ENCODE measurements around the gene TMEM204.

The TMEM204 gene

GRCh38 chr16:1506494-1507213, 26.8 kb upstream of the TMEM204 start:
- Histone ChIP-seq H3K27me3 (replicated peaks; ENCODE audit: control insufficient read depth, insufficient read depth, low read length) (no peaks in the 10 kb centered on the region), H3K4me3 (replicated peaks; ENCODE audit: low read depth, low read length) (no peak overlapping the region), H3K36me3 (ENCODE audit: control insufficient read depth, insufficient read depth, low read length) (peaks cover 22% of the 10 kb centered on the region)
- no peak for DNase-seq (ENCODE audit: extremely low read depth, insufficient read length)
- TF ChIP-seq, protein P1, sequence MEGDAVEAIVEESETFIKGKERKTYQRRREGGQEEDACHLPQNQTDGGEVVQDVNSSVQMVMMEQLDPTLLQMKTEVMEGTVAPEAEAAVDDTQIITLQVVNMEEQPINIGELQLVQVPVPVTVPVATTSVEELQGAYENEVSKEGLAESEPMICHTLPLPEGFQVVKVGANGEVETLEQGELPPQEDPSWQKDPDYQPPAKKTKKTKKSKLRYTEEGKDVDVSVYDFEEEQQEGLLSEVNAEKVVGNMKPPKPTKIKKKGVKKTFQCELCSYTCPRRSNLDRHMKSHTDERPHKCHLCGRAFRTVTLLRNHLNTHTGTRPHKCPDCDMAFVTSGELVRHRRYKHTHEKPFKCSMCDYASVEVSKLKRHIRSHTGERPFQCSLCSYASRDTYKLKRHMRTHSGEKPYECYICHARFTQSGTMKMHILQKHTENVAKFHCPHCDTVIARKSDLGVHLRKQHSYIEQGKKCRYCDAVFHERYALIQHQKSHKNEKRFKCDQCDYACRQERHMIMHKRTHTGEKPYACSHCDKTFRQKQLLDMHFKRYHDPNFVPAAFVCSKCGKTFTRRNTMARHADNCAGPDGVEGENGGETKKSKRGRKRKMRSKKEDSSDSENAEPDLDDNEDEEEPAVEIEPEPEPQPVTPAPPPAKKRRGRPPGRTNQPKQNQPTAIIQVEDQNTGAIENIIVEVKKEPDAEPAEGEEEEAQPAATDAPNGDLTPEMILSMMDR (IDR thresholded peaks at IDR 0.05; ENCODE audit: insufficient read depth, low read length, poor library complexity, severe bottlenecking) = no peak

- DNase-seq (ENCODE audit: extremely low read depth, insufficient read length) = no peak
- H3K36me3 ChIP-seq (ENCODE audit: control insufficient read depth, insufficient read depth, low read length) = peaks cover 10% of the 10 kb centered on the region
- TF ChIP-seq, protein P1 (IDR thresholded peaks at IDR 0.05; ENCODE audit: insufficient read depth, low read length, poor library complexity, severe bottlenecking) = no peak
- H3K4me3 ChIP-seq (replicated peaks; ENCODE audit: low read depth, low read length) = no peak overlapping the region
- H3K27me3 ChIP-seq (replicated peaks; ENCODE audit: control insufficient read depth, insufficient read depth, low read length) = no peaks in the 10 kb centered on the region
These were observed 24.8 kb upstream of the TMEM204 start for GRCh38 chr16:1508494-1509187.

DNA sequence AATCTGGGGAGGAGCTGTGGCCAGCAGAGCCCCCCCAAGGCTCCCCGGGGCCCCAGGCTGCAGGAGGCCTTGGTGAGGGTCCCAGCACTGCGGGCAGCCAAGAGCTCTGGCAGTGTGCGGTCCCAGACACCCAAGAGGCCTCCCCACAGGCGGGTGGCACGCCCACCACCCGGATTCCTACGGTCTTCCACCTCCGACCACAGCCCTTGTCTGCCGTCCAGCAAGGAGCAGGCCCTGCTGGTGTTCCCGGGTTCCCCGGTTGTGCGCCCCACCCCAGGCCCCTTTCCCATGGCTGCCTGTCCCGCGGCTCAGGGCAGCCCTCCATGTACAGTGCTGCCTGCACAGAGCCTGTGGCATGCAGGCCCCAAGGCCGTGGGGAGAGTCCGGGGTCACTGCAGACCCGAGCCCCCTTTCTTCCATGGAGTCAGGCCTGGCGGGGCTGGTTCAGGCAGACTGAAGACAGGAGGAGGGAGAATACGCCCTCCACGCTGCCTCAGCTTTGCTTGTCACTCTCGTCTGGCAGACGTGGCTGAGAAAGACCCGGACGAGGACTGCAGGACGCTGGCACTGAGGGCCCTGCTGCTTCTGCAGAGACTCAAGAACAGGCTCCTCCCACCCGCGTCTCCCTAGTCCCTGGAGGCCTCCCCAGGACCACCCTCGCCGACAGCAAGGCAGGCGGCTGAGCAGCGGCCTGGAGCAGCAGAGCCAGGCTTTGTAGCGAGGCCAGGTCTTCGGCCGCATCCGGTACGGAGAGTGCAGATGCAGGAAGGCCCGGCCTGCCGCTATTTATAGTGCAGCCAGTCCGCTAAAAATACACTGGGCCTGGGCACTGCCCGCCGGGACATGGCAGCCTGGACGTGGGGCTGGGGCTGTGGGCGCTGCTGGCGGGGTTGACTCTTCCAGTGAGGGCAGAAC, 23.9 kb upstream of the TMEM204 start:
- Histone ChIP-seq H3K4me3 (replicated peaks; ENCODE audit: low read depth, low read length) (no peak overlapping the region), H3K27me3 (replicated peaks; ENCODE audit: control insufficient read depth, insufficient read depth, low read length) (no peaks in the 10 kb centered on the region), H3K36me3 (ENCODE audit: control insufficient read depth, insufficient read depth, low read length) (peaks cover 7% of the 10 kb centered on the region)
- TF ChIP-seq, protein P1 (IDR thresholded peaks at IDR 0.05; ENCODE audit: insufficient read depth, low read length, poor library complexity, severe bottlenecking) = no peak
- DNase-seq (ENCODE audit: extremely low read depth, insufficient read length) = no peak

- TF ChIP-seq, protein P1 (IDR thresholded peaks at IDR 0.05; ENCODE audit: insufficient read depth, low read length, poor library complexity, severe bottlenecking) = no peak
- DNase-seq (ENCODE audit: extremely low read depth, insufficient read length) = no peak
- H3K36me3 ChIP-seq (ENCODE audit: control insufficient read depth, insufficient read depth, low read length) = peaks cover 5% of the 10 kb centered on the region
- H3K27me3 ChIP-seq (replicated peaks; ENCODE audit: control insufficient read depth, insufficient read depth, low read length) = no peaks in the 10 kb centered on the region
- no peak overlapping the region for H3K4me3 ChIP-seq (replicated peaks; ENCODE audit: low read depth, low read length)
These were observed 23.2 kb upstream of the TMEM204 start for GRCh38 chr16:1510272-1510671.

DNA sequence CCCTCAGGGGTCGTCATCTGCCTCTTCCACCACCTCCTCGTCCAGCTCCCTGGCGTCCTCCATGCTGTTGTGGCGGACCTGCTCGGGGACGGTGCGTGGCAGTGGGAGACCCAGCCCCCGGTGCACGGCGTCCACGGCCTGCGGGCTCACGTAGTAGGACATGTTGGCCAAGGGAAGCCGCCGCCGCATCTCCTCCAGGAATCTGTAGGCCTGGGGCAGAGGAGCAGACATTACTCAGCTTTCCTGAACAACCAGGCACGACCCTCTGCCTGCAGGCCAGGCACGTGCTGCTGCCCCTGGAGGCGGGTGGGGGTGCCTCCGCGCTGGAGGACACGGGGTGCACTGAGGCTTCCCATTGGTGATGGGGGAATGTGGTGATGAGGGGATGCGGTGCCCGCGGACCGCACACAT, 22.5 kb upstream of the TMEM204 start:
- H3K36me3 ChIP-seq (ENCODE audit: control insufficient read depth, insufficient read depth, low read length) = peaks cover 5% of the 10 kb centered on the region
- TF ChIP-seq, protein P1 (IDR thresholded peaks at IDR 0.05; ENCODE audit: insufficient read depth, low read length, poor library complexity, severe bottlenecking) = no peak

More for the DNA sequence above, 22.5 kb upstream of the TMEM204 start:
- no peak for DNase-seq (ENCODE audit: extremely low read depth, insufficient read length)
- no peaks in the 10 kb centered on the region for H3K27me3 ChIP-seq (replicated peaks; ENCODE audit: control insufficient read depth, insufficient read depth, low read length)
- no peak overlapping the region for H3K4me3 ChIP-seq (replicated peaks; ENCODE audit: low read depth, low read length)
